GM21515 (cell line): Measurements from ENCODE around the gene ATXN10.

Experiments
- ATAC-seq: cut with Tn5 transposase; IDR thresholded peaks from one replicate; pipeline ENCODE4 v1.9.1; 2021; ENCODE audit not compliant: unreplicated experiment

The ATXN10 gene

GRCh38 chr22:45887202-45888131 is 215.8 kb downstream of the ATXN10 start:
- no peak for ATAC-seq

GRCh38 chr22:45888221-45889092 is 216.8 kb downstream of the ATXN10 start:
- no peak for ATAC-seq

GRCh38 chr22:45889093-45889538 is 217.5 kb downstream of the ATXN10 start:
- ATAC-seq, result no peak

GRCh38 chr22:45889539-45890350 is 218.1 kb downstream of the ATXN10 start:
- ATAC-seq, result no peak

GRCh38 chr22:45890351-45890635 is 218.7 kb downstream of the ATXN10 start:
- ATAC-seq, result no peak

- no peak for ATAC-seq
Measured at GRCh38 chr22:45891021-45891421, 219.4 kb downstream of the ATXN10 start.

- no peak for ATAC-seq
Measured at GRCh38 chr22:45891471-45891995, 219.9 kb downstream of the ATXN10 start.

GRCh38 chr22:45891996-45892621 is 220.5 kb downstream of the ATXN10 start:
- no peak for ATAC-seq

GRCh38 chr22:45892681-45893461 is 221.2 kb downstream of the ATXN10 start:
- ATAC-seq, result no peak

GRCh38 chr22:45893516-45893915 is 221.9 kb downstream of the ATXN10 start:
- ATAC-seq, result no peak
